Endothelial cell of umbilical vein (primary cell): ENCODE data around the gene MBNL2. TPM values are rescaled to one million over a fixed set of nuclear protein-coding genes. Genes with fewer than 3 reads are reported as not detected.
A peak's percentile ranks its signal among the peaks of the same experiment; 100 is the strongest.

Experiments used
- BruUV-seq: library from RNA; stranded (reverse); fragments of 400-500 nt; replicated peaks from 2 replicates; lab custom pipeline; 2021; lab: Mats Ljungman, UMichigan
- CTCF ChIA-PET: fragments of 300-600, 350-600 bp; sonication (Branson Sonifier 250); formaldehyde crosslinking; loops from one replicate; lab custom pipeline; 2021; ENCODE audit warnings: antibody characterized with exemption, inconsistent platforms; lab: Charles Lee
- POLR2A ChIA-PET: fragments of 300-600, 350-600 bp; sonication (Branson Sonifier 250); formaldehyde crosslinking; loops from one replicate; lab custom pipeline; 2021; ENCODE audit warnings: antibody characterized with exemption, inconsistent platforms; lab: Charles Lee
- DNase-seq: peaks from one replicate; pipeline ENCODE4 v3.0.0-alpha.2; 2011; ENCODE audit warnings: low read depth, low spot score
- FAIRE-seq: peaks from 2 replicates; lab custom pipeline; 2011; peaks lifted over from hg19 to GRCh38; lab: Jason Lieb, UNC
- H2AFZ ChIP-seq: 2 replicates; pipeline ENCODE4 v1.6.0; 2012; ENCODE audit warnings: low read depth, low read length, control low read depth, inconsistent platforms
- H3K27ac ChIP-seq: 2 replicates; pipeline ENCODE4 v1.5.1; 2011; ENCODE audit warnings: low read depth, mild to moderate bottlenecking, control low read depth, low read length, moderate library complexity; ENCODE audit not compliant: insufficient read depth
- H3K27me3 ChIP-seq, 2 experiments: 2 replicates each; pipeline versions ENCODE4 v1.6.0 to v1.6.1; 2011; ENCODE audit warnings: low read length in 2 of 2, mixed read lengths in 1 of 2; ENCODE audit not compliant: control insufficient read depth in 2 of 2, insufficient read depth in 2 of 2
- H3K36me3 ChIP-seq, 2 experiments: 2 replicates in 1 of 2; 3 replicates in 1 of 2; pipeline ENCODE4 v1.5.1; 2011; ENCODE audit warnings: low read length in 2 of 2, mild to moderate bottlenecking in 1 of 2, moderate library complexity in 1 of 2; ENCODE audit not compliant: control insufficient read depth in 2 of 2, insufficient read depth in 2 of 2; ENCODE audit errors: extremely low read depth in 1 of 2
- H3K4me1 ChIP-seq: 3 replicates; pipeline ENCODE4 v1.5.1; 2011; ENCODE audit warnings: mild to moderate bottlenecking, low read length; ENCODE audit not compliant: control insufficient read depth, insufficient read depth; ENCODE audit errors: extremely low read depth
- H3K4me2 ChIP-seq: 2 replicates; pipeline ENCODE4 v1.6.1; 2011; ENCODE audit warnings: low read length, control low read depth, mixed read lengths; ENCODE audit not compliant: insufficient read depth
- H3K4me3 ChIP-seq, 3 experiments: fragments of 200-600 bp in 1 of 3; sonication (generic), shearing (Covaris generic) in 1 of 3; replicated peaks in 1 of 3; 2 replicates each; pipeline ENCODE4 v1.5.1; 2011 to 2016; ENCODE audit warnings: control low read depth in 3 of 3, low read length in 3 of 3, mild to moderate bottlenecking in 2 of 3, inconsistent platforms in 1 of 3, low read depth in 1 of 3, moderate library complexity in 1 of 3; ENCODE audit not compliant: insufficient read depth in 1 of 3
- H3K79me2 ChIP-seq: 2 replicates; pipeline ENCODE4 v1.6.0; 2012; ENCODE audit warnings: low read length, inconsistent platforms; ENCODE audit not compliant: control insufficient read depth, insufficient read depth
- H3K9ac ChIP-seq: replicated peaks from 2 replicates; pipeline ENCODE3; 2011; ENCODE audit warnings: low read length, control low read depth; ENCODE audit not compliant: insufficient read depth; ENCODE audit errors: extremely low read depth
- H3K9me1 ChIP-seq: replicated peaks from 3 replicates; pipeline ENCODE4 v1.6.0; 2011; ENCODE audit warnings: mild to moderate bottlenecking, low read length; ENCODE audit not compliant: control insufficient read depth, insufficient read depth; ENCODE audit errors: extremely low read depth
- H3K9me3 ChIP-seq: replicated peaks from 2 replicates; pipeline ENCODE4 v1.5.1; 2012; ENCODE audit warnings: low read length, inconsistent platforms; ENCODE audit not compliant: control insufficient read depth, insufficient read depth
- H4K20me1 ChIP-seq: replicated peaks from 2 replicates; pipeline ENCODE3; 2011; ENCODE audit warnings: mild to moderate bottlenecking, low read length; ENCODE audit not compliant: control insufficient read depth, insufficient read depth; ENCODE audit errors: extremely low read depth
- EZH2 ChIP-seq: IDR thresholded peaks from 2 replicates; pipeline ENCODE4 v1.6.1; 2012; ENCODE audit warnings: borderline replicate concordance, low read depth, mild to moderate bottlenecking, moderate library complexity, low read length, inconsistent platforms; ENCODE audit not compliant: severe bottlenecking
- FOS ChIP-seq: IDR thresholded peaks from 2 replicates; pipeline ENCODE4 v1.6.1; 2011; ENCODE audit warnings: mild to moderate bottlenecking, low read length, moderate library complexity, borderline replicate concordance; ENCODE audit not compliant: insufficient read depth
- GATA2 ChIP-seq: IDR thresholded peaks from 2 replicates; pipeline ENCODE4 v1.7.0; 2011; ENCODE audit warnings: low read depth, mild to moderate bottlenecking, moderate library complexity, mixed read lengths, low read length; ENCODE audit not compliant: insufficient read length, insufficient read depth
- JUN ChIP-seq: IDR thresholded peaks from 2 replicates; pipeline ENCODE4 v1.6.1; 2011; ENCODE audit warnings: borderline replicate concordance, low read depth; ENCODE audit not compliant: insufficient read length, insufficient read depth
- MAX ChIP-seq: IDR thresholded peaks from 2 replicates; pipeline ENCODE4 v1.6.1; 2011; ENCODE audit not compliant: insufficient read depth, insufficient read length
- MYC ChIP-seq: IDR thresholded peaks from one replicate; pipeline ENCODE4 v1.6.1; 2011; ENCODE audit warnings: mild to moderate bottlenecking, low read depth, low read length
- POLR2A ChIP-seq: IDR thresholded peaks from 2 replicates; pipeline ENCODE4 v1.6.1; 2012; ENCODE audit warnings: low read depth, mild to moderate bottlenecking, control low read depth, low read length
- POLR2AphosphoS5 ChIP-seq: IDR thresholded peaks from 2 replicates; pipeline ENCODE4 v1.6.1; 2012; ENCODE audit warnings: low read depth, mild to moderate bottlenecking, control low read depth, low read length, moderate library complexity; ENCODE audit not compliant: insufficient read depth
- dilution Hi-C: fragments of 300-500 bp; cut with MboI; formaldehyde crosslinking; loops from one replicate; pipeline ENCODE4 v1.15.0; 2019; ENCODE audit warnings: low sequenced_read_pairs; ENCODE audit not compliant: extremely low pct_ligation_motif_present
- intact Hi-C: fragments of 100-400 bp; cut with micrococcal nuclease; formaldehyde crosslinking; loops from one replicate; pipeline ENCODE4 v1.10.0; 2022
- polyA plus RNA-seq, 4 experiments: library from polyadenylated mRNA; depleted of rRNA in 3 of 4; stranded (reverse) in 3 of 4; unstranded in 1 of 4; fragments of >200 nt; gene quantifications; 2 replicates each; pipeline versions ENCODE4 v1.2.1 to v1.2.3, GENCODE V29; 2011 to 2012; ENCODE audit warnings: missing spikeins in 1 of 4
- total RNA-seq: library from RNA; stranded (reverse); gene quantifications from 2 replicates; pipeline ENCODE4 v1.2.3, GENCODE V29; 2021
- TF ChIP-seq, protein P1 (sequence below), 2 donors: IDR thresholded peaks; 1 replicate in 1 of 2; 2 replicates in 1 of 2; pipeline ENCODE4 v1.5.1; 2011; ENCODE audit warnings: low read length in 2 of 2, mild to moderate bottlenecking in 2 of 2, moderate library complexity in 2 of 2, control low read depth in 1 of 2, inconsistent platforms in 1 of 2, low read depth in 1 of 2; ENCODE audit not compliant: insufficient read depth in 1 of 2; ENCODE audit errors: extremely low read depth in 1 of 2

The MBNL2 gene
- total and polyA plus RNA-seq, 2 donors (not counting 3 experiments of a cell fraction or from before 2014, with no cell fraction given) = 32.9 to 76.5 TPM

DNA sequence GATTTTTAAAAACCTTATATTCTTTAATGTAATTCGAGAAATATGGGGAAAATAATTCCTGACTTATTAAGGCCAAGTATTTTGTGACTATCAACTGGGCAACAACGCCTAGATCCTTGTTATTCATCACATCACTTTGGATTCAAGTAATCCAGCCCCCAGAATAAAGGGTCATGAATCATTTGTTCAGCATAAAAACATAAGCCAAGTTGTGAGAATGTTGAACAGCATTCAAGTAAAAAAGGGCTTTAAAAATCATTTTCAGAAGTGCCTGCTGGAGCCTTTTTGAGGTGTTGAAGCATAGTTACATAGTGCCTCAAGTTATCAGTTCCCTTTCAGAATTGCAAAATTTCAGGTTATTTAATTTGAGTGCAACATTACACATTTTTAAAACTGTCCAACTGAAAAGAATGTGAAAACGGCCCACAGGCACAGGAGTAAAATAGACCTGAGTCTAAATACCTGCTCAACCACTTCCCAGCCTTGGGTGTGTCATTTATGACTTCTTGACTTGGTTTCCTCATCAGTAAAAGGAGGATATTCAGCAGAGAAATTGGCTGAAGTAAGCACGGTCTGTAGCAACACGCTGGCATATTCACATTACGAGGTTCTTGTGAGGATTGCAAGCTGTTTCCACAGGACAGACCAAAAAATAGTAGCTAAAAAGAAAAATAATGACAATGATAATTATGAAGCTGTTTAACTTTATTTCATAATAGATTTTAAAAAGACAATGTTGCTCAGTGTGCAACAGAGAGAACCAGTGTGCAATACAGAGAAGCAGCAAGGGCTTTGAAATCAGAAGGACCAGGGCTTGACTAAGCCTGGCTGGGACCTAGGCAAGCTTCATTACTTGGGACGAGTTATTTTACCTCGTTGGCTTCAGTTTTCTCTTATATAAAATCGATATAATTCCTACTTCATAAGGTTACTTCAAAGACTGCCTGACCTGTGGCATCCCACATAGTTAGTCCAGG lies 56.6 kb downstream of the MBNL2 start:
- Histone ChIP-seq H3K36me3 (peaks cover 0 to 12% of the 10 kb centered on the region in 2 experiments), H4K20me1 (peaks cover 8% of the 10 kb centered on the region), H3K4me2 (no peak overlapping the region), H3K79me2 (peaks cover 79% of the 10 kb centered on the region), H3K27ac (peak overlapping the region; percentile 10), H3K9me1 (no peaks in the 10 kb centered on the region), H3K4me1 (peaks cover 74% of the 10 kb centered on the region), H3K9me3 (no peaks in the 10 kb centered on the region), H3K27me3 (no peaks in the 10 kb centered on the region), H3K9ac (no peak overlapping the region), H3K4me3 (no peak overlapping the region), H2AFZ (no peak overlapping the region)
- POLR2A ChIA-PET = interaction anchor here (1.2 kb wide), 1 partner anchor 57 kb away, joined by 4 read pairs; the partner anchor contains the start of gene MBNL2
- no TSS peak for BruUV-seq
- TF ChIP-seq MAX (no peak), MYC (no peak), POLR2AphosphoS5 (no peak), POLR2A (no peak), JUN (no peak), GATA2 (no peak), EZH2 (no peak), FOS (no peak)
- TF ChIP-seq, protein P1, sequence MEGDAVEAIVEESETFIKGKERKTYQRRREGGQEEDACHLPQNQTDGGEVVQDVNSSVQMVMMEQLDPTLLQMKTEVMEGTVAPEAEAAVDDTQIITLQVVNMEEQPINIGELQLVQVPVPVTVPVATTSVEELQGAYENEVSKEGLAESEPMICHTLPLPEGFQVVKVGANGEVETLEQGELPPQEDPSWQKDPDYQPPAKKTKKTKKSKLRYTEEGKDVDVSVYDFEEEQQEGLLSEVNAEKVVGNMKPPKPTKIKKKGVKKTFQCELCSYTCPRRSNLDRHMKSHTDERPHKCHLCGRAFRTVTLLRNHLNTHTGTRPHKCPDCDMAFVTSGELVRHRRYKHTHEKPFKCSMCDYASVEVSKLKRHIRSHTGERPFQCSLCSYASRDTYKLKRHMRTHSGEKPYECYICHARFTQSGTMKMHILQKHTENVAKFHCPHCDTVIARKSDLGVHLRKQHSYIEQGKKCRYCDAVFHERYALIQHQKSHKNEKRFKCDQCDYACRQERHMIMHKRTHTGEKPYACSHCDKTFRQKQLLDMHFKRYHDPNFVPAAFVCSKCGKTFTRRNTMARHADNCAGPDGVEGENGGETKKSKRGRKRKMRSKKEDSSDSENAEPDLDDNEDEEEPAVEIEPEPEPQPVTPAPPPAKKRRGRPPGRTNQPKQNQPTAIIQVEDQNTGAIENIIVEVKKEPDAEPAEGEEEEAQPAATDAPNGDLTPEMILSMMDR (IDR thresholded peaks at IDR 0.05; ENCODE audit: extremely low read depth in 1 of 2, insufficient read depth in 1 of 2, low read depth in 1 of 2, low read length in 2 of 2) = no peak
- FAIRE-seq (peak; percentile 26), DNase-seq (no peak)
- dilution Hi-C loops = no loop called here
- CTCF ChIA-PET = interaction anchor here (1.2 to 2.3 kb wide), 2 partner anchors 10 to 38 kb away, joined by 3 to 7 read pairs; no protein-coding TSS in a partner anchor
- intact Hi-C loops = no loop called here
